GM12864 (cell line): ENCODE data around the gene GYS1.
"Not testable (repeated sequence)": the region's sequence is repeated elsewhere in the genome, so short reads cannot be mapped to it uniquely, and the experiment has no call there.

Source experiments
- DNase-seq: peaks from one replicate; pipeline ENCODE4 v3.0.0-alpha.2; 2011; ENCODE audit warnings: low read depth
- H3K4me3 ChIP-seq: 2 replicates; pipeline ENCODE4 v1.5.1; 2011; ENCODE audit warnings: mild to moderate bottlenecking, low read depth, low read length, control low read depth
- CTCF ChIP-seq: IDR thresholded peaks from 2 replicates; pipeline ENCODE4 v1.5.1; 2011; ENCODE audit warnings: low read depth, mild to moderate bottlenecking, moderate library complexity, low read length, control low read depth, inconsistent platforms; ENCODE audit errors: missing control alignments

The GYS1 gene

GRCh38 chr19:48922548-48923490, 70.3 kb downstream of the GYS1 start:
- TF ChIP-seq CTCF: no peak
- DNase-seq: no peak
- no peak overlapping the region for H3K4me3 ChIP-seq

GRCh38 chr19:48921721-48922500, 71.2 kb downstream of the GYS1 start:
- H3K4me3 ChIP-seq: no peak overlapping the region
- TF ChIP-seq CTCF: no peak
- no peak for DNase-seq

- no peak for DNase-seq
- no peak for TF ChIP-seq CTCF
- no peak overlapping the region for H3K4me3 ChIP-seq
Observed at GRCh38 chr19:48920949-48921348, 72.2 kb downstream of the GYS1 start.

GRCh38 chr19:48919271-48919670, 73.8 kb downstream of the GYS1 start:
- not testable (repeated sequence) for DNase-seq, H3K4me3 ChIP-seq

GRCh38 chr19:48918801-48919247, 74.3 kb downstream of the GYS1 start:
- no peak for TF ChIP-seq CTCF
- no peak for DNase-seq
- no peak overlapping the region for H3K4me3 ChIP-seq
